Measurements from ENCODE around the gene SYT7. TPM values are rescaled to one million over a fixed set of nuclear protein-coding genes. Genes with fewer than 3 reads are reported as not detected.
A peak's percentile ranks its signal among the peaks of the same experiment; 100 is the strongest.

SYT7 gene
- polyA plus RNA-seq, 12 donors: 2.0 to 12.0 (median 3.1) TPM; not detected in 1

DNA sequence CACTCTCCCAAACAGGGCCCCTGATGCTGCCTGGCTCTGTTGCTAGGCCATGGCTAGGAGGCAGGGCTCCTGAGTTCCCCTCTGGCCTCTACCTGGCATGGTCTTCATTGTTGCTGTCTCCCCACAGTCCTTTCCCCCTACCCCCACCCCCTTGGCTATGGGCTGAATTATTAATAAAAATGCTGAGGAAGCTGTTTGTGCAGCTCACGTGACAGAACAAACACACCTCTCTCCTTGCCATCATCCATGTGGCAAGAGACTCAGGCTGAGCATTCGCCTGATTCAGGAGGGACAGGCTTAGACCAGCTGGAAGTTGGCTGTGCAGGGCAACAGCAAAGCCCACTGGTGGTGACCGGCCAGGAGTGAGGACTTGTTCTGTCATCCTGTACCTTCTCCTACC is 4.2 kb upstream of the SYT7 start:
- no peak for DNase-seq

DNA sequence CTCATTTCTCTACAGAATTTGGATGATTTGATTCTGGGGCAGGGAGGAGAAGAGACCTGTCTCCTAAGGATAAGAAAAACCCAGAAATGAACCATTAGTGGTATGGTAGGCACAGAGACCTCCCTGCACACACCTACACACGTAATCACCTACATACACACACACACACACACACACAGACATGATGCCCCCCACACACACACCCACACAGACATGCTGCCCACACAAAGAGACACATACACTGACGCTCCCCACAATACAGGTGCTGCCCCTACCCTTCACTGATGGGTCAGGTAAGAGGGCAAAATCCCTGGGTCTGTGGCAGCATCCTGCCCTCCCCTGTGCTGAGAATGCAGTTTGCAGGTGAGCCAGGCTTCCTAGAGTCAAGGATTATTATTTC is 1.1 kb upstream of the SYT7 start:
- DNase-seq: no peak

DNA sequence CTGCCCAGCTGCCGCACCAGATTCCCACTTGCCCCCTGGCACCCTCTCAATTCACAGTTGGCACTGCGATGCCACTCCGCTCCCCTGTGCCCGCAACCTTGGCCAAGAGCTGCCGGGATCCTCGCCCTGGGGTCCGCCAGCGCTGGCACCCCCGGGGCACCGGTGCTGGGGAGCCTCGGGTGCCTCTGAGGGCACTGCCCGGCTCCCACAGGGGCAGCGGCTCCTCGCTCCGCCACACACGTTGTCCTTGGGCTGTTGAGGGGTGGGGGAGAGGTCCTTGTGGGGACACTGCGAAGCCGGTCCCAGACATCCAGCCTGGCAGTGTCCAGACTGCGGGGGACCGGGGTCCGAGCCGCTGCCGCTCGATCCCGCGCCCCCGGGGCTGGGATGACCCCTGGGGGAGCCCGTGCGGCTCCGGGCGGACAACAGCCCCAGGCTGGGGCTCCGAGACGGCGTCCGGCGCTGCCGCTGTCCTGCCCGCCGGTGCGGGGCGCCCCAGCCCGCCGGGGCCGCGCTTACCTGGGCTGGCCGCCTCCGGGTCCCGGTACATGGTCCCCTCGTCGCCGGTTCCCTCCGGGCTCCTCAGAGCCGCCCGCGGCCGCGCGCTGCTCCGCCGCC is 496 bp downstream of the SYT7 start:
- no peak for DNase-seq

DNA sequence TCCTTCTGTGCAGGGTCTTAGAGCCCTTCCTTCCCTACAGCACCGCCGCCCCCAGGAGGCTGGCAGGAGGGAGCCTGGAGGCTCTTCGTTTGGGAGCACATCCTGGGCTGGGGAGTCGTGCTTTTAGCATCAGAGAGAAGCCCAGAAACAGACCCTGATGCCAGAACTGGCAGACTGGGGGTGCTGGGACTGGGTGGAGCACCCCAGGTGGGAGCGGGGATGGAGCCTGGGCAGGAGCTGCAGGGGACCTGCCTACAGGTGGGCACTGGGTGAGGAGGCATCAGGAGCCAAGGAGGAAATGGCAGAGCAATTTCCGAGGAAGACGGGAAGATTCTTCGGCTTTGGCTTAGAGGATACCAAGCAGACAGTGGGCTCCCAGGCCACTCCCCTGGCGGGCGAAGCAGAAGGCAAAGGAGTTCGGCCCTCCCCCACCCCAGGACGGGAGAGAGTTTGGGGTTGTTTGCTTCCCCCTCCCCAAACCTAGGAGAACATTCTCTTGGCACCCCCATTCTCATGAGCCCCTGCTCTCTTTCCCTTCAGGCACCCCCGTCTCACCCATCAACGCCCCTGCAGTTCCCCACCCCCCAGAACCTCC is 1.1 kb downstream of the SYT7 start:
- DNase-seq: no peak

DNA sequence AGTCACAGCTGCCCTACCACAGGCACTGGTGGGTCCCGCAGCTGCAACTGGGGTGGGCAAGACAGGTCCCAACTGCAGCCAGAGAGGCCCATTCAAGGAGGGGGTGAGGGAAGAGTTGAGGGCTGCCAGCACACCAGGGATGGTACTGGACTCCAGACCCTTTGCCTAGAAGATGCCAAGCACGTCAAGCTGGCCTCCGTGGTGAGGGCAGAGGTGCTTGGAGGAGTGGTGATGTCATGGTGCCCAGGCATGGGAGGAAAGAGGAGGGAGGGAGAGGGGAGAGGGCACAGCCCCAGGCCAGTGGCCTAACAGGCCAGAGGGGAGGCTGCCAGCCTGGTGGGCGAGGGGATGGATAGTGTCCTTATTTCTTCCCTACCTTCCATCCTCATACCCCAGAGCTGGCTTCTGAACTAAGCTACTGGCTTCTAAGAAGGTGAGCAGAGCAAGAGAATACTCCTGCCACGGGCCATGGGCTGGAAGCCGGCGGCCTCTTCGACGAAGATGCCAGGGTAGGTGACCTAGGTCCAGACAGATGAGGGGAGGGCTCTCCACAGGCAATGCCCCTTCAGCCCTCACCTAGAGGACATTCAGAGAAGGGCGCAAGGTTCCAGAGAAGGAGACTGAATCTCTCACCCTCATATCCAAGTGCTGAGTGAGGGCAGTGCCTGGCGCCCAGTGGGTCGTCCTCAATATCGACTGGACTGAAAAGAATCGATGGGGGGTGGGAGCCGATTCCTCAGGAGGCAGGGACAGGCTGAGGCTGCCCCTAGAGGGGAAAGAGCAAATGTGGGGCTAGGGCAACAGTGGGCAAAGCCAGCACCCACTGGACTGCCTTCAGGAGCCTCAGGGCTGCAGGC is 1.8 kb downstream of the SYT7 start:
- no peak for DNase-seq

DNA sequence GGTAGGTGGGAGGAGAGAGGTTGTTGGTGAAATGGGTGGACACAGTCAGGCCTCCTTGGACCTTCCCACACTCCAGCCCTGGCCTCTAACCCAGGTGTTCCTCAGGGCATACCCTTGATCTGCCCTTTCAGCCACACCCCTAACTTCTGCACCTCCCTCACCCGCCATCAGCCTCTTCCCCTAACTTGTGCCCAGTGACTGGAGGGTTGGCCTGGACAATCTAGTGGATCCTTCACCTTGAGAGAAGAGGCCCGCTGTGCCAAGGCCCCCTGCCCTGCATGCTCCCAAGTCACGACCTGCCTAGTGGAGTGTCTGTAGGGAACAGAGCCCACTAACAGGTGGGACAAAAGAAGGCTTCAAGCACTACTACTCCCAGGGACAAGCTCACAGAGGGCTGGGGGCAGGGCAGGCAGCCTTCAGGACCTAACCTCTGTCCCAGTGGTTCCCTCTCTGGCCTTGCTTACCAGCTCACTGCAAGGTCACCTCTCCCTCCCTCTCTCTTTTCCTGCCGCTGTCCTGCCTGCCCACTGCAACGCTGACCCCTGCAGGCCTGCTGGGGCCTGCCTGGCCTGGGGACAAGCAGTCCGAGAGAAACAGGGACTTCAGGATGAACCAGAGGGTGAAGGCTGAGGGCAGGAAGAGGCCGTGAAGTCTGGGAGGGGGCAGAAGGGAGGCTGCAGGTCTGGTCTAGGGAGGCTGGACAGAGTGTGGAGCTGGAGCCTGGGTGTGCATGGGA is 3.3 kb downstream of the SYT7 start:
- DNase-seq: no peak

DNA sequence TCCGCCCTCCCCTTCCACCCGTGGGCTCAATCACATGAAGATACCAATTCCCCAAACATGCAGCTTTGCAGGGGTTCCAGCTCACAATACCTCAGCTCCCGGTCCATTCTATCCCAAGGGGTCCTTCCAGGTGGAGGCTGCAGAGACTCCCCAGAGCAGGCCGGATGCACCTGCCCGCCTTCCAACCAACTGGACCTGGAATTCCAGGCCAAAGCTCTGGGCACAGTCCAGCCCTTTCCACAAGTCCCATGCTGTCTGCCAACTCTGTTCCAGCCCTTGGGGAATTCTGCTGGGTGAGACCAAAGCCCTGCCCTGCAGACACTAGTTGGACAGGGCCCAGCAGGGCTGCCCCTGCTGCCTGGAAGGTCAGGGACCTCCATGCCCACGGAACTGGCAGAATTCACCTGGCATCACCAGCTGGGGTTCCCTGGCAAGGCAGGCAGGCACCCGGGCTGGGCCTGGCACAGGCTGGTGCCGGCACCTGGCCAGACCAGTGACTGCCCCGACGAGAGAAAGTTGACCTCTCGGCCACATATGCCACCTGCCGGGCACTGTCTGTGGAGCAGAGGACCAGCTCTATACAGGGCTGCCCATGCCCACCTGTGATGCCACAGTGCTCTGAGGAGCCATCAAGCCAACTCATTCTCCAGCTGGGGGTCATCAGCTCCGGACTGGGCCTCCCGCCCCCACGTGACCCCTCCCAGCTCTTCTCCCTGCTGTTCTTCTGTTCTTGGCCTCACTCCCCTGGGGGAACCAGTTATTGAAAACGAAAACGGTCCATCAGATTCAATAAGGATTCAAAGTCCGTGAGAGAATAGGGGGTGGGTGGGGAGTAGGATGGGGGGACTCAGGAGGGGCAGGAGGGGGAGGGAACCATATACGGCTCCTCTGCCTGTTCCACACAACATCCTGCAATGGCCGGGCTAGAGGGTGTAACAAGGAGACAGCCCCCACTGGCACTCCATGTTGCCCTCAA is 4.7 kb downstream of the SYT7 start:
- no peak for DNase-seq

DNA sequence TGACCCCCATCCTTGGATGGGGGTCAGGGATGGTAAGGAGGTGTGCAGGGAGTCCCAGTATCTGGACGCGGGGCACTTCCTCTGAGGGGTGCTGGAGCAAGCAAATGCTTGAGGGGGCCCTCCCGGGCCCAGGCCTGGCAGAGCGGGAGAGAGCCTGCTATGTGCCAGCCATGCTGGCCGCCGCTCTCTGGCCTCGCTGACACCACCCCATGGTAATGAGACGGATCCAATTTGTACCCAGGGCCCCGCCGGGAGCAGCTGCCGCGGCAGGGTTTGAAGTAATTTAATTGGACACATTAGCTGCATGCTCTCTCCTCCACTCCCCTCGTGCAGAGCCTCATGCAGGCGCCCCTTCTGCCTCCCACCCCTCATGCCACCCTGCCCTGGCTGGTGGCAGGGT is 6.3 kb downstream of the SYT7 start:
- DNase-seq: no peak

DNA sequence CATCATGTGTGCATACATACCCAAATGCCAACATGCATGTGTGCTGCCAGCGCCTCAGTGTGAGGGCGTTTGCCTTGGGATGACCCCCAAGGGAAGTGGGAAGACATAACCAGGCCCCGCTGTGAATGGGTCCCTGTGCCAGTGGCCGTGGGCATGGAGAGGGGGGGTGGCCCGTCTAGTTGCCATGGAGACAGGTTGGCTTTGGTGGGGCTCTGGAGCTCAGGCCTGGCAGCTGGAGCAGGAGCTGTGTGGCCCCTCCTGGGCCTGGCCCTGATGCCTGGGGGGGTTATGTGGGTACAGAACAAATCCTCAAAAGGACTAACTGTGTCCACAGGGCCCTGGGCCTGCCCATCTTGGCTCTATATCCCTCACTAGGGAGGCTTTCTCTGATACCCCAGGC is 8.0 kb downstream of the SYT7 start:
- DNase-seq: no peak

DNA sequence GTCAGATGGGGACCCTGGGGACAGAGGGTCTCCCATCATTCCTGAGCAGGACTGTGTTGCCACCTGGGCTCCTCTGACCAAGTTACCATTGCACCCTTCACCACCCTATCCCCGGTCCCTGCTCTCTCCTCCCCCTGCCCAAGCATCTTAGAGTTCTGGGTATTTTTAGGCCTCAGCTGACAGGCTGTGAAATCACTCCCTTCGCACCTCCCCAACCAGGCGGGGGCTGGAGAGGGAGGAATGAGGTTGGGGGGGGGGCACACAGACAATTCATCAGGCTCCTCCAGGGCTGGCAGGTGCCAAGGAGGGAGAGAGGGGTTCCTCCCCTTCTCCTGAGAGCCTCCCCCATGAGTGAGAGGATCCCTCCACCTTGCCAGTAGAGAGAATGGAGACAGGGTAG is 9.0 kb downstream of the SYT7 start:
- DNase-seq: no peak

DNA sequence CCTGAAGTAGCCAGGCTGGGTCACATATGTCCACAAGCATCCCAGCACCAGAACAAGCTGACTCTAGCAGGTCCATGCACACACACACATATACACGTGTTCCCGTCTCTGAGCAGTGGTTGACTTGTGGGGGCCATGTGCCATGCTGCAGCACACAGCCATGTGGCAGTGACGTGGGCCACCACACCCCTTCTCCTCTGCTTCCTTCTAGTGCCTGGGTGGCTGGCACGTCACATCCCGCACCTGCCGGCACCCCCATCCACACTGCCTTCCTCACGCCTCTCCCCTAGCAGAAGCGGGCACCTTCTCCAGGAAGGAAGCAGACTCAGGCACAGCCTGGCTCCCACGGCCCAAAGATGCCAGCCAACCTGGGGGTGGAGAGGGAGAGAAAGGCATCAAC is 9.5 kb downstream of the SYT7 start:
- DNase-seq: no peak

DNA sequence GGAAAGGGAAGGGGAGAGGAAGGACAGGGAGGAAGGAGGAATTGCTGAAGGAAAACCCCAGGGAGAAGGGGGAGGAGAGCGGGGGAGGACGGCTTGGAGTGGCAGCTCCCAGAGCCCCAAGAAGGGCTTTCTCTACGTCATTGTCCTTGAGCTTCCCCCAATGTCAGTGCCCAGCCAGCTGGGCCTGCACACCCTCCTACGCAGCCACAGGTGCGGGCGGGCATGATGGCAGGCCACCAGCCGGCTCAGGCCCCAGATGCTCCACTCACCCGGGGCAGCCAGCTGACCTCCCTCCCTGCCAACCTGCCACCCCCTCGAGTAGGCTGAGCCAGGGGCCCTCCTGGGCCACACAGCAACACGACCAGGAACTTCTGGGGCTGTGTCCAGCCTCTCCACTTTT is 11.2 kb downstream of the SYT7 start:
- no peak for DNase-seq

DNA sequence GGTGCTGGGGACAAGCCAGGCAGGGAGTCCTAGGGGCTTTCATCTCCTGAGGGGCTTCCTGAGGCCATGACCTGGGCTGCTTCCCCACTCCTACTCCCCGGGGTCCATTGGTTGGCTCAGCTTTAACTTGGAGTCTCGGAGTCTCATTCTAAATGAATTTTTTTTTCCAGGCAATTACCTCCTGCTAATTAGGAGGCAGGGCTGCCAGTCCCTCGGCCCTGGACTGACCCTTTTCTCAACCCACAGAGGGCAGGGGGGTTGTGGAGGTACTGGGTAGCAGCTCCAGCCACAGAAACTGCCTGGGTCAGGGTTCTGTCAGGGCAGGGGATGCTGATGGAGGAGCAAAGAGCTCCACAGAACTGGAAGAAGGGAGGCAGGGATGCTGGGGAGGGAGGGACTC is 11.9 kb downstream of the SYT7 start:
- no peak for DNase-seq

DNA sequence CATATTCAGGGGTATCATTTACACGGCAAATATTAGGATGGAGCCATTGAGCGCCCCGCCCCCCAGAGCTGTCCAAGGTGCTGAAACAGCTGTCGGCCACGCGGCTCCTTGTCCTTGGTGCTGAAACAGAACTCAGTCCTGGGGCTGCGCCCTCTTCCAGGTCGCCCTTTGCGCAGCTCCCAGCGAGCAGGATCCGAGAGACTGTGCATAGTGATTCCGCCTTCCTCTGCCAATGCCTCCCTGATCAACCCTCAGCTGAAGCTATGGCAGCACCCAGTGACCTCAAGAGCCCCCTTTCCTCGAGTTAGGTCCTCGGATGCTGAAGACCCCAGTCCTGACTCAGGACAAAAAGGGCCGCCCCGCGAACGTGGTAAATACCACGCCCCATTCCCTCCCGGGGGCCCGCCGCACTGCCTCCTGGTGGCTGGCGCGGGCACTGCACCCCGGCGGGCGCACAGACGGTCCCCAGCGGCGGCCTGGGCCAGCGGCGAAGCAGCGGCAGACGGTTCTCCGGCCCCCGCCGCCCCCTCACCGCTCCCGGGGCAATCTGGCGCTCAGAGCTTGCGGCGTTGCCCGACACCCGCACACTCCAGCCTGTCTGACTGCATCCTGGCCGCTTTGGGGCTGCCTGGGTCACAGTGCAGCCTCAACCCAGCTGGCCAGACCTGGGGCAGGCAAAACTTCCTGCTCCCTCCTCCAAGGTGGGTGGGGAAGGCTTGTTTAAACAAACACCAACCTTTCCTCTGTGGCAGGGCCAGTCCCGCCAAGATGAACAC is 13.4 kb downstream of the SYT7 start:
- DNase-seq: peak; percentile 89

DNA sequence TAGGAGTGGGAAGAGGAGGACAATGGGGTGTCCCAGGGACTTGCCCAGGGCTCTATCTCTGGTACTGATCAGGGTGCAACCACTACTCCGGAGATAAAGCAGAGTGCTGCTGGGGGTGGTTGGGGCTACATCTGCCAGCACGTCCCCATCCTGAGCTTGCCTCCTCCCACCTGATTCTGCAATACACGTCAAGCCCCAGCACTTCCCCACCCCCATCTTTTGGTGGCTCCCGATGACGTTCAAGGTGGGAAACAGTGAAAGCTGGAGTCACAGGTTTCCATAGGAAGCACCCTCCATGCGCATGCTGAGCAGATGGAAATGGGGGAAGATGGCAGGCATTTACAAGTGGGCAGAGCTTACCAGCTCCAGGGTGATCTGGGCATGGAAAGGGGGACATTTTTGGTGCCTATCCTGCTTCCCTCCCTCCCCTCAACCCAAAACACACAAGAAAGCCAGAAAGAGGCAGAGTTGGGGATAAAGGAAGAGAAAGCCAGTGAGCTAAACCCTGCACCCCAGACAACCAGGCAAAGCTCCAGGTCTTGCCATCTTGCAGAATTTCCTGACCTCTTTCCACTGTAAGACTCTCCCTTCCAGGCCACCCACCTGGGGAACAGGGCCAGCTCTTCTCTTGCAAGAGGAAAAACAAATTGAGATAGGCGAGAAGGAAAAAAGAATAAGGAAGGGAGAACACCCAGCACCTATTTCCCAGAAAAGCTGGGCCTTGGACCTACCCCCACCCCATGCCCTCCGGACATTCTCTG is 15.8 kb downstream of the SYT7 start:
- DNase-seq: no peak

DNA sequence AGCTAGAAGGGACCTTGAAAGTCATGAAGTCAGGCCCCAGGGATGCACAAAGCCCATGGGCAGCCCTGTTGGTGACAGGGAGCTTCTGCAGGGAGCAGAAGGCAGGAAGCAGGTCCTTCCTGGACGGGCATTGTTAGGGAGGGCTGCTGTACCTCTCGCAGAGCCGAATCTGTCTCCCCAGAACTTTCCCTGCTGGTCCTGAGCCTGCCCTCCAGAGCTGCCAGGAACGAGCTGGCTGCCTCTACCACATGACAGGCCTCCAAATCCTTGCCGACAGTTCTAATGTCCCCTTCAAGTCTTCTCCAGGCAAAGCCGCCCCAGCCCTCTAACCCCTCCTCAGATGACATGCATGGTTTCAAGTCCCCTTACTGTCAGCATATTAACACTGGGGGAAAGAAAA is 20.1 kb downstream of the SYT7 start:
- no peak for DNase-seq

DNA sequence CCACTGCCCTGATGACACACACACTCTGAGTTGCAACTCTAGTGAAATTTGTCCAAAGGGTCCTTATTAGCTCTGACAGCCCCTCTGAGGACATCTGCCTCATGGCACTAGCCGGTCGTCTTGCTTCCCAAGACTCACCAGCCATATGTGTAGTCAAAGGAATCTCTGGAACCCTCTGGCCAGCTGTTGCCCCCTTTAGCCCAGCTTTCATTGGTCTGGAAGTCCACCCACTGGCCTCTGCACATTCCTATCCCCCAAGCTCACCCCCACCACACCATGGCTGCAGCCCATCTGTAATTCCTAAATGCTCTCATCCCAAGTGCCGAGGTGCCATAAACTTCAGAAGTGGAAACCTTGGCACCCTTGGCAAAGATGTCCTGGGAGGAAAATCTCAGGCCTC is 24.3 kb downstream of the SYT7 start:
- DNase-seq: no peak

DNA sequence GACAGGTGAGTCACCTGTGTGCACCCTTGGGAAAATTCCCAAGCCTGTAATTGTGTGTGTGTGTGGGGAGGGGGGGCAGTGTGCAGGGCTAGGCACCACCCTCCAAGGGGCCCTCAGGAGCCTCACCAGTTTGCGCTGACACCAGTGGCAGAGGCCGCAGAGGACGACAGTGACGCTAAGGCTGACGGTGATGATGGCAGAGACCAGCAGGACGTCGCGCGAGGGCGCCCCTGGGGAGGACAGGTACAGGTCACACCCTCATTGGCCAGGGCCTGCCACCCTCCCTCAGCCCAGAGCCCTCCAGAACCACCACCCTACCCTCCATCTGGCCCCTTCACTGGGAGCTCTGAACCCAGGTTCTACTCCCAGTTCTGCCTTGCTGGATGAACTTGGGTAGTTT is 24.9 kb downstream of the SYT7 start:
- DNase-seq: no peak

DNA sequence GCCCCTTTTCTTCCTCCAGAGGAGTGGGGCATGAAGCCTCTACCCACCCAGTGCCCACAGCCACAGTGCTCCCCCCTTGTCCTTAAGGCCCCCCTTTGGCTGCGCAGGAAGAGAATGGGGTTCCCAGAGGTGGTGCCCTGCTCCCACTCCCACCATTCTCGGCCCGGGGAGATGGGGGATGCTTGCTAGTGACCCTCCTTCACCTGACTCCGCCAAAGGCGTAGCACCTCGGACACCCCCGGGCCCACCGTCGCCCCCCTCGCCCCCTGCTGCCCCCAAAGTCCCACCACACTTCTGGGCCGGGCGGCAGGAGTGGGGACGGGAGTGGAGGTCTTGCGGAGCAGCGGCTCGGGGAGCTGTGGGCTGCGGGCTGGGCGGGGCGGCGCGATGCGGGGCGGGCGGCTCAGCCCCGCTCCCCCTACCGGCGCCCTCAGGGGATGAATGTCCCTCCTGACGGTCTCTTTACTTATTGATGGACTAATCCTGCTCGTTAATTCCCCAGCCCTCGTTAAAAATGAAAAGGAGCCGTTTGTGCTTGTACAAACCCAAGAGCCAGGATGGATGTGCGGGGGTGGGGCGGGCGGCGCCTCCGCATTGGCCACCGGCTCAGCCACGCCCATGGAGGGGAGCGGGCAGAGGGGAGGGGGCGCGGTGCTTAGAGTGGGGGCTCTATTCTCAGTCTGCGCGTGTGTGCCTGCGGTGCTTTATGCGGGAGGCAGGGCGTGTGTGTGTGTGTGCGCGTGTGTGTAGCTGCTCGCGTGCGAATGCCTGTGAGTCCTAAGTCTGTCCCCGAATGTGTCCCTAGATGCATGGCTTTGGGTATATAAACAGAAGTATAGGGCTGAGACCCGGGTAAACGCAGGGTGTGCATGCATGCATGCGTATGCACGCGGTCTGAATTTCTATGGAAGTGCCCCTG is 25.6 kb downstream of the SYT7 start:
- DNase-seq: no peak

All from muscle of arm (tissue), 12 donors.